ENCODE data around the gene CCDC17.
"Not testable (repeated sequence)": the region's sequence is repeated elsewhere in the genome, so short reads cannot be mapped to it uniquely, and the experiment has no call there.

The CCDC17 gene

GRCh38 chr1:45621501-45621836 is 2.4 kb downstream of the CCDC17 start:
- DNase-seq: no peak

DNA sequence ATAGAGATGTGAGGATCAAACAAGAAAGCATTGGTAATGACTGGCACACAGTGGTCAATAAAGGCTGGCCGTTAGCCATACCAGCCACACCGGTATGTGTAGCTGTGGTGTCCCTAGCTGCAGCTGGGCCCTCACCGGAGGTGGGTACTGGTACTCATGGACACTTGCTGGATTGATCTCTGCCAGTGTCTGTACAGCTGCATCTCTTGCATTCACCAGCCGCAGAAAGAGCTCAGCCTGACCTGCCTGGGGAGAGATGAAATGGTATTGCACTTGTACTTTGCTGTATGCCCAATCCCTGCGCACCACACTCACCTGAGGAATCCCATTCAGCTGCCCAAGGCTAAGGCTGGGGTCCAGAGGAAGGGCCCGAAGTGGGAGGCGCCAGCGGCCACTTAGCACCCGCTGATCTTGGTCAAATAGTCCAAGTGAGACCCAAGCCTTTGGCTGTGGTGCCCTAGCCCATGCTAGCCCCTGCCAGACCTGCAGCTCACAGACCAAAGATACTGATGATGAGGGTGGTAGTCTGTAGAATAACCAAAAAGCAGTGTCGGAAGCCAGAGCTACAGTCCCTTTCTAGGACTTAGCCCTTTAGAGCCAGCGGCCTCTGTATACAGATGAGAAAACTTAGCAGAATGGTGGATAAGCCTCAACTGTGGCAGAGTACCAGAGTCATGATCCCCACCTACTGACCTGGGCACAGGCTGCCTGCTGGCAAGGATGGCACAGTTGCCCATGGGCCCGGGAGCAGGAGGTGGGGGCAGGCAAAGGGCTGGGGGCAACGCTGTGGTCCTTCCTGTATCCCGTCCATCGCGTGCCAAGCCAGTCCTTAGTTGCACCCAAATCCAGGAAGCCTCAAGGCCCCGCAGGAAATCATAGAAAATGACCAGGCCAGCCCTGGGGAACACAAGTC is 3.0 kb downstream of the CCDC17 start:
- no peak for DNase-seq

- DNase-seq: no peak
These were observed 4.5 kb downstream of the CCDC17 start for GRCh38 chr1:45619149-45619921.

DNA sequence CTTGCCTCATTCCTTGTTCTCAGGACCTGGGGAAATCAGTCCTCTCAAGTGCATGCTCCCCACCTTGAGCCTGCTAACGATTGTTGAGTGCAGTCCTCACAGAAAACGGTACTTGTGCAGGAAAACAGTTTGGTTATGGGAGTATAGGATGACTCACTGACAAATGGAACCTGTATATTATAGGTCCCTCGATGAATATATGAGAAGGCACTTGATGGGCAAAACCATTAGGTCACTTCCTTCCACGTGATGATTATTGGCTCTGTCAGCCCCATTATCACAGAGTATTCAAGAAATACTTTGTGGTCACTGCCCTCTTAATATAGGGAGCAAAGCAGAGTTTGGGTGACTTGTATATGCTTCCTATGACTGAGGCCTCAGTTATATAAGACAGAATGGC is 6.2 kb downstream of the CCDC17 start:
- no peak for DNase-seq

DNA sequence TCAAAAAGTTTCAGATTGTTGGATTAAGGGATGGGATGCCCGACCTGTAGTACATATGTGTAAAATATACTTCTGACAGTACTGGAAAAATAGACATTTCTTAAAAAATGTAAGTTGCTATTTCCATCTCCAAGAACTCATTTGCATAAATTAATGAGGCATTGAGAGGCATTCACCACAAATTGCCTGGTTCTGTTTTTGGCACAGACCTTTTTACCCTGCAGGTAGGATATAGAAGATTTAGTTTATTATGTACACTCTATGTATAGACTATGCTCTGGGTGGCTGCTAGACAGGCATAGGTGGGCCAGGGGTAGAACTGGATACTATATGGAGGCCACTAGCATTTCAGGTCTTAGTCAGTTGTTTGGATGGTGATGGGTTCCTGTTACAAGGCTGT is 8.0 kb downstream of the CCDC17 start:
- DNase-seq: no peak

DNA sequence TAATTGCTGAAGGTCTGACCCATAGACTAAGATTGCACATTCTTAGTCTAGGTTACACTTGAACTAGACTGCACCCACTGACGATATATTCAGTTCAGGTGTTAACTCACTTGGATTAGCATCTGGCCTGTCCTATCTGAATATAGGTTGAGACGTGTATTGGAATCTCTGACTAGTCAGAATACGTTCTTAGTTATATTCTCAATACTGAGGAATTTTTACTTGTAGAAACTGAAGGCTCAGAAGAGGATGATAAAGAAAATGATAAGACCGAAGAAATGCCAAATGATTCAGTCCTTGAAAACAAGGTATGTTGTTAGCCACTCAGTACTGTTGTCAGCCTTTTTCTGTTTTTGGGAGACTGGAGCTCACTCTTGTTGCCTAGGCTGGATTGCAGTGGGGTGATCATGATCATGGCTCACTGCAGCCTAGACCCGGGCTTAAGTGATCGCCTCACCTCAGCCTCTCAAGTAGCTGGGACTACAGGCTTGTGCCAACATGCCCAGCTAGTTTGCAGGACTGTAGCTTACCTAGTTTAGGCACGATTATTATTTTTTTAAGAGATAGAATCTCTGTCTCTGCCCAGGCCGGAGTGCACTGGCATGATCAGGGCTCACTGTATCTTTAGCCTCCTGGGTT is 10.8 kb downstream of the CCDC17 start:
- DNase-seq: no peak

GRCh38 chr1:45610589-45611226 is 13.1 kb downstream of the CCDC17 start:
- no peak for DNase-seq

DNA sequence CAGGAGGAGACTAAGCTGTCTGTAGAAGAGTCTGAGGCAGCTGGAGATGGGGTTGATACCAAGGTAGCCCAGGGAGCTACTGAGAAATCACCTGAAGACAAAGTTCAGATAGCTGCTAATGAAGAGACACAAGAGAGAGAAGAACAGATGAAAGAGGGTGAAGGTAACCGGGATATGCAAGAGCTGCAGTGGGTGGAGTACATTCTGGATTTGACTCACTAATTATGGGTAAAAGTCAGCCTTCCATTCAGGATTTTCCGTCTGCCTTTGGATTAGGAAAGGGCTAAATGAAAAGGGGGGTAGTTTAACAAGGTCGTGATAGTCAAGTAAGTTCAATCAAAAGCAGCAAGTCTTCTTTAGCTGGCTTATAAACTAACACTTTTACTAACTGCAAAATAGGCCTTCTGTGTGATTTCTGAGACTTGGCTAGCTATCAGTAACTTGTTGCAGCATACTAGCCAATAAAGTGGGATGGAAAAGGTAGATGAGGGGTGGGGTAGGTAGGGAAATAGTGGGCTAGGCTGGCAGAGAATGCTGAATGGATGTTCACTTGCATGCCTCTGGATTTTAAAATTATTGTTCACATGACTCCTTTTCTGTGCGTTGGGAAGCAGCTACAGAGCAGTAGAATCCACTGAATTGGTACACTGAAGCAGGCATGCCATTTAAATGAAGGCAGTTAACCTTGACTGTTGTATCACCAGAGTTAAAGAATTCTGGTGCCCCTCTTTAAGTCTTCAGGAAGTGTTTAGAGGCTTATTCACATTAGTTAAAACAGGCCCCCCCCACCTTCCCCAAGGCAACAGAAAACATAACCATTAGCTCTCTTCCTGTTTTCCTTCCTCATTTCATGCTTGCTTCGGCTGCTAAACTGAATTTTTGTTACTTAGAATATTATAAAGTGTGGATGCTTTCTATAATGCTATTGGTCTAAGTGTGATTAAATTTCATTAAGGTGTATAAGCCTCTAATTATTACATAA is 15.4 kb downstream of the CCDC17 start:
- DNase-seq: no peak

GRCh38 chr1:45607404-45608074 is 16.3 kb downstream of the CCDC17 start:
- no peak for DNase-seq

GRCh38 chr1:45604239-45604638 is 19.6 kb downstream of the CCDC17 start:
- no peak for DNase-seq

- DNase-seq: not testable (repeated sequence)
These were observed 27.1 kb downstream of the CCDC17 start for GRCh38 chr1:45596765-45597164.

DNA sequence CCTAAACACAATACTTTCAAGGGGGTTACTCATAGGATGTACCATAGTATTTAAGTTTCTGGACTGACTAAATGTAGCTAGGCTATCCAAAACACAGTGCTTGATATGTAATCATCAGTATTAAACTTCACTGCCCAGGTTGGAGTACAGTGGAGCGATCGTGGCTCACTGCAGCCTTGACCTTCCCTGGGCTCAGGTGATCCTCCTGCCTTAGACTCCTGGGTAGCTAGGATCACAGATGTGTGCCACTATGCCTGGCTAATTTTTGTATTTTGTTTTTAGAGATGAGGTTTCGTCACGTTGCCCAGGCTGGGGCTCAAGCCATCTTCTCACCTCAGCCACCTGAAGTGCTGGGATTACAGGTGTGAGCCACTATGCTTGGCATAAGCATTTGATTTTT is 29.4 kb downstream of the CCDC17 start:
- DNase-seq: no peak

- peak; percentile 30 for DNase-seq
These were observed 34.0 kb downstream of the CCDC17 start for GRCh38 chr1:45589861-45590260.

GRCh38 chr1:45586769-45587168 is 37.1 kb downstream of the CCDC17 start:
- peak; percentile 38 for DNase-seq

- peak; percentile 52 for DNase-seq
These were observed 38.3 kb downstream of the CCDC17 start for GRCh38 chr1:45585496-45586075.

GRCh38 chr1:45585110-45585426 is 38.8 kb downstream of the CCDC17 start:
- no peak for DNase-seq

DNA sequence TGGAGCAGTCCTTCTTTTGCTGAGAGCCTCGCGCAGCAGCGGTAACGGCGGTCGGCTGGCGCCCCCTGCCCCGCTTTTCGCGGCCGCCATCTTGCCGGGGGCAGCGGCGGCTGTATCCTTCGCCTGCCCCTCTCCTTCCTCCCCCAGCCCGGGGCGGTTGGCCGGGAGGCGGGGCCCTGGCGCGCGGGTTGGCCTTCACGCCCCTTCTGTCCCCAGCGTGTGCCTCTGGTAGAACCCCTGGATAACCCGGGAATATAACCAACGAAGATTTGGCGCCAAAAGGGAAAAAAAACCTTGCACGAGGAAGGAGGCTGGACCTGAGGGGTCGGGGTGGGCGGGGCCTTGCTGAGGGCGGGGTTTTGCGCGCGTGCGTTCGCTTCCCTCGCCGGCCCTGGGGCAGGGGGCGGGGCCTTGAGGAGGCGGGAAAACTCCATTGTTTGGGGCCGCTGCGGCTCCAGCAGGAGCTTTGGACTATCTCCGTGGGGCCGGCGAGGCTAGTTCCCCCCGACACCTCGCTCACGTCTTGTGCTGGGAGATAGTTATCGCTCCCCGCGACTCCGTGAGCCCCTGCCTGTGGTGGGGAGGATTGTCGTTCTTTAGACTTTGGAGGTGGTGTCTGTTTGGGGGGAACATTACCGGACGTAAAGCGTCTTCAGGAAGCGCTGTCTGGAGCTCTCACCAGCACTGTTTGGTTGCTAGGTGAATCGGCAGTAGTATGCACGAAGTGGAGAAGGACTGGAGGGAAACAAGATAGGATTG is 39.3 kb downstream of the CCDC17 start:
- DNase-seq: peak; percentile 95

- peak; percentile 100 for DNase-seq
These were observed 40.0 kb downstream of the CCDC17 start, which contains the start of gene NASP for GRCh38 chr1:45583666-45584350. Gene NASP, plus strand, starts transcription at chr1:45584041. Its CDS starts 106 bp downstream, at chr1:45584147.

GRCh38 chr1:45583264-45583665 is 40.6 kb downstream of the CCDC17 start:
- no peak for DNase-seq
